K562 (cell line): Measurements from ENCODE around the gene SIX3. TPM values are rescaled to one million over a fixed set of nuclear protein-coding genes. Genes with fewer than 3 reads are reported as not detected.

Experiments
- ATAC-seq: fragments of 200-7000 bp; cut with Tn5 transposase; 3 replicates; pipeline ENCODE4 v1.9.1; 2020; ENCODE audit warnings: moderate library complexity
- BruUV-seq: library from RNA; stranded (reverse); fragments of 400-500 nt; replicated peaks from 2 replicates; lab custom pipeline; 2021; lab: Mats Ljungman, UMichigan
- CTCF ChIA-PET: fragments of 300-600 bp; formaldehyde crosslinking; extraction: SDS; loops from one replicate; lab custom pipeline; 2021; ENCODE audit warnings: low intra/inter-chr PET ratio; lab: Yijun Ruan, JAX
- POLR2A ChIA-PET: fragments of 300-600, 350-650 bp; sonication (Branson Sonifier 250); formaldehyde crosslinking; extraction: SDS; loops from one replicate; lab custom pipeline; 2021; ENCODE audit warnings: antibody characterized with exemption, inconsistent platforms; lab: Yijun Ruan, JAX
- DNase-seq, 4 experiments: peaks; one replicate each; pipeline versions ENCODE4 v3.0.0 to v3.0.0-alpha.2; 2011 to 2018; ENCODE audit warnings: low spot score in 3 of 4, mixed read lengths in 3 of 4; ENCODE audit errors: extremely low read depth in 1 of 4
- FAIRE-seq: peaks from 2 replicates; lab custom pipeline; 2011; peaks lifted over from hg19 to GRCh38; lab: Jason Lieb, UNC
- H2AFZ ChIP-seq: 2 replicates; pipeline ENCODE4 v1.6.0; 2011; ENCODE audit warnings: low read depth, low read length, control low read depth, inconsistent platforms
- H3K27ac ChIP-seq: fragments of 200-600 bp; 3 replicates; pipeline ENCODE4 v1.8.0; 2011; ENCODE audit warnings: low read depth, mild to moderate bottlenecking, control low read depth, inconsistent platforms, low read length, moderate library complexity, mixed read lengths; ENCODE audit errors: extremely low read depth
- H3K27me3 ChIP-seq, 2 experiments: fragments of 300-600 bp in 1 of 2; 2 replicates in 1 of 2; 3 replicates in 1 of 2; pipeline versions ENCODE4 v1.6.0 to v1.8.0; 2011; ENCODE audit warnings: inconsistent platforms in 2 of 2, low read length in 2 of 2, mild to moderate bottlenecking in 1 of 2, mixed read lengths in 1 of 2, moderate library complexity in 1 of 2; ENCODE audit not compliant: control insufficient read depth in 2 of 2, insufficient read depth in 2 of 2
- H3K36me3 ChIP-seq: fragments of 300-600 bp; 3 replicates; pipeline ENCODE4 v1.8.0; 2011; ENCODE audit warnings: mild to moderate bottlenecking, low read length, inconsistent platforms; ENCODE audit not compliant: control insufficient read depth, insufficient read depth
- H3K4me1 ChIP-seq, 2 experiments: fragments of 200-600 bp in 1 of 2; replicated peaks in 1 of 2; 2 replicates in 1 of 2; 3 replicates in 1 of 2; pipeline versions ENCODE4 v1.5.1 to v1.8.0; 2011; ENCODE audit warnings: inconsistent platforms in 2 of 2, low read length in 2 of 2, mild to moderate bottlenecking in 1 of 2, mixed read lengths in 1 of 2, moderate library complexity in 1 of 2; ENCODE audit not compliant: control insufficient read depth in 2 of 2, insufficient read depth in 2 of 2
- H3K4me2 ChIP-seq: 2 replicates; pipeline ENCODE4 v1.6.1; 2011; ENCODE audit warnings: low read length, control low read depth, inconsistent platforms, mixed read lengths; ENCODE audit not compliant: insufficient read depth
- H3K4me3 ChIP-seq: fragments of 200-600 bp; sonication (generic), shearing (Covaris generic); 2 replicates; pipeline ENCODE4 v1.5.1; 2016; ENCODE audit warnings: control low read depth, inconsistent platforms
- H3K79me2 ChIP-seq: fragments of 200-600 bp; 3 replicates; pipeline ENCODE4 v1.8.0; 2011; ENCODE audit warnings: low read length, inconsistent platforms; ENCODE audit not compliant: control insufficient read depth, insufficient read depth
- H3K9ac ChIP-seq, 2 experiments: 2 replicates each; pipeline versions ENCODE4 v1.6.0 to v1.6.1; 2011; ENCODE audit warnings: low read depth in 2 of 2, low read length in 2 of 2, control low read depth in 1 of 2, inconsistent platforms in 1 of 2, mild to moderate bottlenecking in 1 of 2, mixed read lengths in 1 of 2; ENCODE audit not compliant: insufficient read depth in 1 of 2
- H3K9me1 ChIP-seq: one replicate; pipeline ENCODE4 v1.6.0; 2011; ENCODE audit warnings: inconsistent platforms, mild to moderate bottlenecking, low read length, moderate library complexity; ENCODE audit not compliant: control insufficient read depth, insufficient read depth
- H3K9me3 ChIP-seq: replicated peaks from 2 replicates; pipeline ENCODE4 v1.5.1; 2011; ENCODE audit warnings: low read depth, low read length, inconsistent platforms; ENCODE audit not compliant: control insufficient read depth, insufficient read depth
- H4K20me1 ChIP-seq: replicated peaks from 2 replicates; pipeline ENCODE4 v1.6.1; 2011; ENCODE audit warnings: low read length, inconsistent platforms, mixed read lengths; ENCODE audit not compliant: control insufficient read depth, insufficient read depth
- BRCA1 ChIP-seq, 2 experiments: fragments of 450-650 bp in 1 of 2; sonication (generic) in 1 of 2; formaldehyde crosslinking in 1 of 2; IDR thresholded peaks; 2 replicates each; pipeline versions ENCODE4 v1.5.0 to v1.6.1; 2017 to 2020; ENCODE audit warnings: mild to moderate bottlenecking in 1 of 2, missing genetic modification reagents in 1 of 2
- BRF1 ChIP-seq: IDR thresholded peaks from 3 replicates; pipeline ENCODE4 v1.6.1; 2011; ENCODE audit warnings: borderline replicate concordance, mild to moderate bottlenecking; ENCODE audit not compliant: insufficient read length; ENCODE audit errors: extremely low read depth
- E2F8 ChIP-seq: fragments of 450-650 bp; IDR thresholded peaks from 2 replicates; pipeline ENCODE4 v1.7.1; 2018; ENCODE audit warnings: mild to moderate bottlenecking, low read depth; ENCODE audit not compliant: partially characterized antibody
- ESRRA ChIP-seq: fragments of 450-650 bp; IDR thresholded peaks from 2 replicates; pipeline ENCODE4 v1.6.1; 2014; ENCODE audit warnings: low read depth, mild to moderate bottlenecking, moderate library complexity, borderline replicate concordance
- GMEB1 ChIP-seq: fragments of 250-450 bp; sonication (Bioruptor Pico); IDR thresholded peaks from 2 replicates; pipeline ENCODE4 v1.4.0; 2020; ENCODE audit warnings: mild to moderate bottlenecking
- JUNB ChIP-seq: fragments of 450-650 bp; formaldehyde crosslinking; conservative IDR thresholded peaks from 2 replicates; pipeline ENCODE4 v1.4.0; 2020; ENCODE audit warnings: mild to moderate bottlenecking
- RBM22 ChIP-seq: fragments of 200-400 bp; formaldehyde crosslinking; IDR thresholded peaks from 2 replicates; pipeline ENCODE4 v1.6.1; 2018; ENCODE audit warnings: low read length, low read depth; ENCODE audit not compliant: poor library complexity, severe bottlenecking
- SIN3A ChIP-seq, 2 experiments: fragments of 150-350 bp in 1 of 2; IDR thresholded peaks; 2 replicates each; pipeline ENCODE4 v1.6.1; 2011 to 2016; ENCODE audit warnings: borderline replicate concordance in 2 of 2, low read depth in 2 of 2, low read length in 2 of 2, mild to moderate bottlenecking in 2 of 2, moderate library complexity in 2 of 2; ENCODE audit not compliant: control insufficient read depth in 1 of 2
- SMARCB1 ChIP-seq: IDR thresholded peaks from 2 replicates; pipeline ENCODE4 v1.6.1; 2011; ENCODE audit warnings: improper control_type of control experiment, low read depth; ENCODE audit not compliant: insufficient read length
- TFAP4 ChIP-seq: sonication (generic); formaldehyde crosslinking; IDR thresholded peaks from 2 replicates; pipeline ENCODE4 v1.8.0; 2022; ENCODE audit warnings: missing genetic modification reagents, mild to moderate bottlenecking, moderate library complexity, borderline replicate concordance
- ZNF165 ChIP-seq: fragments of 250-450 bp; sonication (Bioruptor Pico); IDR thresholded peaks from 2 replicates; pipeline ENCODE4 v1.4.0; 2020; ENCODE audit warnings: borderline replicate concordance
- ZNF311 ChIP-seq: fragments of 250-450 bp; sonication (Bioruptor Pico); IDR thresholded peaks from 2 replicates; pipeline ENCODE4 v1.4.0; 2020; ENCODE audit warnings: mild to moderate bottlenecking, moderate library complexity
- ZNF551 ChIP-seq: fragments of 250-450 bp; sonication (Bioruptor Pico); IDR thresholded peaks from 2 replicates; pipeline ENCODE4 v1.5.0; 2021; ENCODE audit warnings: mild to moderate bottlenecking, moderate library complexity
- ZSCAN29 ChIP-seq: fragments of 450-650 bp; IDR thresholded peaks from 2 replicates; pipeline ENCODE4 v1.6.1; 2017
- WGBS: fragments of 100-300 bp; shearing (Covaris generic); methylation state at CpG from one replicate; pipeline ENCODE4 v1.1.6; 2016; ENCODE audit warnings: low coverage, mixed read lengths; ENCODE audit not compliant: insufficient coverage; ENCODE audit errors: missing lambda C conversion rate; 5-methylcytosine and 5-hydroxymethylcytosine counted together
- in situ Hi-C: fragments of 300-500 bp; cut with MboI; formaldehyde crosslinking; loops from 4 replicates; pipeline ENCODE4 v1.15.0; 2018; ENCODE audit warnings: inconsistent platforms, mixed read lengths
- intact Hi-C: fragments of 100-400 bp; cut with micrococcal nuclease; formaldehyde crosslinking; loops from 2 replicates; pipeline ENCODE4 v1.14.2; 2022
- polyA plus RNA-seq, 8 experiments: library from polyadenylated mRNA; depleted of rRNA in 4 of 8; stranded (reverse) in 5 of 8; unstranded in 3 of 8; fragments of >200 nt; fragmentation: Nextera tagmentation in 2 of 8; fragmentation: Illumina TruSeq in 1 of 8; extraction: Ambion mirVana in 2 of 8; extraction: Trizol in 1 of 8; gene quantifications; 2 replicates each; pipeline versions ENCODE4 v1.2.1 to v1.2.3, GENCODE V29; 2011 to 2014; ENCODE audit warnings: inconsistent platforms in 1 of 8, missing spikeins in 1 of 8
- total RNA-seq, 7 experiments: library from RNA; depleted of rRNA in 6 of 7; stranded (reverse); fragments of >200 nt in 6 of 7; fragmentation: Illumina TruSeq in 2 of 7; extraction: Trizol in 2 of 7; gene quantifications; 2 replicates each; pipeline versions ENCODE4 v1.2.1 to v1.2.3, GENCODE V29; 2011 to 2021; ENCODE audit warnings: low replicate concordance in 1 of 7

The SIX3 gene
- total and polyA plus RNA-seq, 9 of the 15 experiments (the other 6 are each of a cell fraction or from before 2014, with no cell fraction given), result not detected

GRCh38 chr2:44922776-44923175, 18.7 kb upstream of the SIX3 start:
- ChIA-PET CTCF (no interaction called here), POLR2A (no interaction called here)
- in situ Hi-C loops, result no loop called here
- FAIRE-seq (no peak), DNase-seq (no peak), ATAC-seq (no peak)
- no peak overlapping the region for H3K27ac ChIP-seq
- no peaks in the 10 kb centered on the region for H3K36me3 ChIP-seq
- no peaks in the 10 kb centered on the region for H3K79me2 ChIP-seq
- intact Hi-C loops, result no loop called here
- H3K4me3 ChIP-seq, result no peak overlapping the region
- no peak overlapping the region for H3K9ac ChIP-seq
- H3K9me1 ChIP-seq, result no peaks in the 10 kb centered on the region
- H3K4me1 ChIP-seq, result no peaks in the 10 kb centered on the region
- 0% methylated on average over 6 of the region's 6 CpGs for WGBS
- no peaks in the 10 kb centered on the region for H3K9me3 ChIP-seq
- H4K20me1 ChIP-seq, result no peaks in the 10 kb centered on the region
- BruUV-seq, result no TSS peak
- H2AFZ ChIP-seq, result no peak overlapping the region
- peaks cover 6 to 23% of the 10 kb centered on the region in 2 experiments; a peak in 4 of 5 replicates for H3K27me3 ChIP-seq
- H3K4me2 ChIP-seq, result no peak overlapping the region
- TF ChIP-seq TFAP4 (CRISPR knock-in tag) (no peak), ZNF311 (CRISPR knock-in tag) (no peak), GMEB1 (CRISPR knock-in tag) (no peak), BRF1 (no peak), JUNB (CRISPR knock-in tag) (no peak), SIN3A (IDR thresholded peaks at IDR 0.05; ENCODE audit: borderline replicate concordance in 2 of 2, control insufficient read depth in 1 of 2, low read depth in 2 of 2, low read length in 2 of 2) (no peak), ZSCAN29 (no peak), ZNF165 (no peak), ESRRA (no peak), BRCA1 (IDR thresholded peaks at IDR 0.05) (no peak), BRCA1 (CRISPR knock-in tag; IDR thresholded peaks at IDR 0.05) (no peak), SMARCB1 (no peak), RBM22 (no peak), E2F8 (no peak), ZNF551 (CRISPR knock-in tag) (no peak)
